GM23248 (cell line): ENCODE results near the gene NTN3.
"Not testable (repeated sequence)": the region's sequence is repeated elsewhere in the genome, so short reads cannot be mapped to it uniquely, and the experiment has no call there.

Experiments
- EZH2 ChIP-seq: fragments of 200-600 bp; sonication (generic); IDR thresholded peaks from 2 replicates; pipeline ENCODE4 v1.6.1; 2018; ENCODE audit warnings: antibody characterized with exemption, mild to moderate bottlenecking; ENCODE audit not compliant: insufficient read depth, poor library complexity, severe bottlenecking
- EZH2phosphoT487 ChIP-seq: fragments of 200-600 bp; sonication (generic); IDR thresholded peaks from 2 replicates; pipeline ENCODE4 v1.6.1; 2018; ENCODE audit warnings: antibody characterized with exemption, moderate library complexity, mild to moderate bottlenecking, low read depth; ENCODE audit not compliant: insufficient read depth

- TF ChIP-seq EZH2, EZH2phosphoT487: not testable (repeated sequence)
Measured at GRCh38 chr16:2441143-2441804, 29.8 kb upstream of the NTN3 start.
